GM18951 (cell line): ENCODE data around the gene RNF103.

Experiments
- POLR2A ChIP-seq: IDR thresholded peaks from 4 replicates; pipeline ENCODE4 v1.6.1; 2011; ENCODE audit warnings: mild to moderate bottlenecking; ENCODE audit not compliant: insufficient read length, insufficient read depth; ENCODE audit errors: extremely low read depth
- in situ Hi-C: fragments of 300-500 bp; cut with MboI; formaldehyde crosslinking; loops from one replicate; pipeline ENCODE4 v1.12.0; 2022; ENCODE audit warnings: low sequenced_read_pairs, mixed read lengths, inconsistent platforms; ENCODE audit not compliant: unreplicated experiment

RNF103 gene

DNA sequence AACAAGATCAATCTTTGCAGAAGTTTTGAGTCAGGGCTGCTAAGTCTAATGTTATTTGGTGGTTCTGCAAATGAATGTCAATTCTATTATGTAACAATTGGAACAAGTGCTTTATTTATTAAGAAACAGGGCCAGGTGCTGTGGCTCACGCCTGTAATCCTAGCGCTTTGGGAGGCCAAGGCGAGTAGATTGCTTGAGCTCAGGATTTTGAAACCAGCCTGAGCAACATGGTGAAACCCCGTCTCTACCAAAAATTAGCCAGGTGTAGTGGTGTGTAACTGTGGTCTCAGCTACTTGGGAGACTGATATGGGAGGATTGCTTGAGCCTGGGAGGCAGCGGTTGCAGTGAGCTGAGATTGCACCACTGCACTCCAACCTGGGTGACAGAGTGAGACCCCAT, 13.2 kb upstream of the RNF103 start:
- no peak for TF ChIP-seq POLR2A
- in situ Hi-C loops = no loop called here

DNA sequence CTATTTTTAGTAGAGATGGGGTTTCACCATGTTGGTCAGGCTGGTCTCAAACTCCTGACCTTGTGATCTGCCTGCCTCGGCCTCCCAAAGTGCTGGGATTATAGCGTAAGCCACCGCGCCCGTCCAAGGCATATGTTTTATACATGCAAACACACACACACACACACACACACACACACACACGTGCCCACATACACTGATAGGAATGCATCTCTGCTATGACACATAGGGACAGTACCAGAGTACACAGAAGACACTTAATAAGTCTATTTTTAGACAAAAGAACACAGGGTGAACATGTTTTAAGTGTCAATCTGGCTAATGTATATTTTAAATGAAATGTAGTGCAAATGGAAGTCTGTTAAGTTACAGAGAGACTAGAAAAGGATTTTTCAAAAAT, 10.7 kb upstream of the RNF103 start:
- no peak for TF ChIP-seq POLR2A
- in situ Hi-C loops = no loop called here

- in situ Hi-C loops = no loop called here
- TF ChIP-seq POLR2A = no peak
Measured at GRCh38 chr2:86633155-86633651, 9.5 kb upstream of the RNF103 start.

- TF ChIP-seq POLR2A = no peak
- in situ Hi-C loops = no loop called here
Measured at GRCh38 chr2:86632672-86633071, 9.0 kb upstream of the RNF103 start.

DNA sequence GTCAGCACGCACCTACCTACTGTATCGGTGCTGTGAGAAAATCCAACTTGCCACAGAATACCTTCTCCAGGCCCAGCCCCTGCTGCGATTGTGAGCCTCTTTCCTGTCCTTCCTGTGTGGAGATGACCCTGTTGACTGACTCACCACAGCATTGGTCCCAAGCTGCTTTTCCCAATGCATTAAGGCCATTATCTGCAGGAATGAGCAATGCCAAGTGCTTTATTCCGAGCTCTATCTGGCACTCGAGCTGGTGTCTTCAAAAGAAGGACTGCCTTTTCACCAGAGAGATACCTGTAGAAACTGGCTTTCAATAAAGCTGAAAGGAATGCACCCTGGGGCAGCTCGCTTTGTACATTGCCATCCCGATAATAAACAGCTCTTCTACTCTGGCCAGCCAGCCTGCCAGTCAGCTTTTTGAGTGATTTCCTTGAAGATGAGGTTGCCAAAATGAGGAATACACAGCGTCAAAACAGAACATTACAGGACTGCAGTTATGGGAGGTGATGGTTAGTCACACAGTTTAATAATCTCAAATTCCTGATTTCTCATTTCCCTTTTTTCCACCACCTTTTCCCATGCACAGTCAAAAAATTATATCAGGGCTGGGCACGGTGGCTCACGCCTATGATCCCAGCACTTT, 8.3 kb upstream of the RNF103 start:
- no peak for TF ChIP-seq POLR2A
- in situ Hi-C loops = no loop called here

DNA sequence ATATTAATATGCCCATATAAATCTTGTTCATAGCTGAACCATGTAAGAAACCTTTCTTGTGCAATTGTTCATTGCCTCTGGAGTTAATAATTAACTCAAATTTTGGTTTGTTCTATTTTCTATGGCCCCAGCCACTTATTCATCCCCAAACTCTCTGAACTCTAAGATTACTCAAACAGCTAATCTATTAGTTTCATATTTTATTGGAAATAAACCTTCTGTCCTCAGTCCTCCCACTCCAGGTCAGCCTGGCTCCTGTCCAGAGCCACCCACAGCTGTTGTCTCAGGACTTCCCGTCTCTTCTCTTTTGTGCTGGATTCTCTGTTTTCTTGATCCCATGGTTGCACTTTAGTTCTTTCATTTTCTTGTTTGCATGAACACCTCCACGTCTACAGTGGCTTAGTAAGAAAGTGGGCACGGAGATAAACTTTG, 4.4 kb upstream of the RNF103 start:
- TF ChIP-seq POLR2A = no peak
- in situ Hi-C loops = no loop called here

GRCh38 chr2:86627550-86627949, 3.9 kb upstream of the RNF103 start:
- no peak for TF ChIP-seq POLR2A
- in situ Hi-C loops = no loop called here

- in situ Hi-C loops = no loop called here
- TF ChIP-seq POLR2A = no peak
Measured at GRCh38 chr2:86625096-86625495, 1.4 kb upstream of the RNF103 start.

DNA sequence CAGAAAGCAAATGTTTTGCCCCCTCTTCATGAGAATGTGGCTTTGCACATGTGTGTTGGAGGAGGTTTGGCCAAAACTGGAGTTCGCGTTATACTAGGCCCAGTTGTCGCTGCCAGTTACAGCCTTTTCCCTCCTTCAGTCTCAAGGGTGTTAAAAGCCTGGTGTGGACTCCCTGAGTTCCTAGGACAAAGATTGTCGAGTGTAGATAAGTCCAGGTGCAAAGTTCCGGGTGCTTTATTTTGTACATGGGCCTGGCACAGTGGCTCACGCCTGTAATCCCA, 542 bp upstream of the RNF103 start:
- in situ Hi-C loops = no loop called here
- no peak for TF ChIP-seq POLR2A

DNA sequence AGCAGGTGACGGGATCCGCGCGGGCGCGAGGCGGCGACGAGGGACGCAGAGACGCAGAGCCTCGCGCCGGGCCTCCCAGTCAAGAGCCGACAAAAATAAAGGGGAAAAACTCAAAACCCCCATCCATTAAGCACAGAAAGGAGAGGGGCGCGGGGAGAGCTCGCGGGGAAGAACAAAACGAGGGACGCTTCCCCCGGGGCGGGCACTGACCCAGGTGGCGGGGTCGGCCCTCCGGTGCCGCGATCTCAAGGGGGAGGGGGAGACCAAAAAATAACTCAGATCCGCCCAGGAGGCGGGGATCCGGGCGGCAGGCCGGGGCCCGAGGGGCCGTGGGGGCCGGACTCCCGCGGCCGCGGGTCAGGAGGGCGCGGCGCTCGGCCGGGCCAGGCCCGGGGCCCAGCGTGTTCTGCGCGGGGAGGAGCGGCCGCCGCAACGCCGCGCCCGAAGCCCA, 597 bp downstream of the RNF103 start:
- no peak for TF ChIP-seq POLR2A
- in situ Hi-C loops = no loop called here

- in situ Hi-C loops = no loop called here
- TF ChIP-seq POLR2A = no peak
Measured at GRCh38 chr2:86622519-86623042, 1.1 kb downstream of the RNF103 start.

GRCh38 chr2:86621280-86621943, 2.3 kb downstream of the RNF103 start:
- in situ Hi-C loops = no loop called here
- no peak for TF ChIP-seq POLR2A

GRCh38 chr2:86617738-86618137, 5.9 kb downstream of the RNF103 start:
- in situ Hi-C loops = no loop called here
- TF ChIP-seq POLR2A = no peak

- TF ChIP-seq POLR2A = no peak
- in situ Hi-C loops = no loop called here
Measured at GRCh38 chr2:86617153-86617552, 6.5 kb downstream of the RNF103 start.
